Astrocyte (in vitro differentiated cells and primary cell): ENCODE measurements around the gene AP4S1. TPM values are rescaled to one million over a fixed set of nuclear protein-coding genes. Genes with fewer than 3 reads are reported as not detected.

Experiments
- DNase-seq: peaks from one replicate; pipeline ENCODE4 v3.0.0-alpha.2; 2010; ENCODE audit warnings: low read depth
- FAIRE-seq: peaks from 2 replicates; lab custom pipeline; 2011; peaks lifted over from hg19 to GRCh38; lab: Jason Lieb, UNC
- H2AFZ ChIP-seq: 2 replicates; pipeline ENCODE4 v1.6.0; 2012; ENCODE audit warnings: low read depth, low read length, inconsistent platforms
- H3K27ac ChIP-seq: 2 replicates; pipeline ENCODE4 v1.5.1; 2011; ENCODE audit warnings: low read depth, low read length, inconsistent platforms
- H3K27me3 ChIP-seq: 2 replicates; pipeline ENCODE4 v1.6.0; 2011; ENCODE audit warnings: low read length, inconsistent platforms; ENCODE audit not compliant: insufficient read depth
- H3K36me3 ChIP-seq: 2 replicates; pipeline ENCODE4 v1.5.1; 2011; ENCODE audit warnings: low read length, inconsistent platforms; ENCODE audit not compliant: insufficient read depth
- H3K4me1 ChIP-seq: 2 replicates; pipeline ENCODE4 v1.5.1; 2011; ENCODE audit warnings: low read length, inconsistent platforms; ENCODE audit not compliant: insufficient read depth
- H3K4me2 ChIP-seq: 2 replicates; pipeline ENCODE4 v1.6.0; 2012; ENCODE audit warnings: low read length, inconsistent platforms
- H3K4me3 ChIP-seq: 2 replicates; pipeline ENCODE4 v1.5.1; 2011; ENCODE audit warnings: low read depth, mild to moderate bottlenecking, low read length, inconsistent platforms; ENCODE audit not compliant: insufficient read depth
- H3K79me2 ChIP-seq: 2 replicates; pipeline ENCODE4 v1.6.0; 2012; ENCODE audit warnings: mild to moderate bottlenecking, low read length, inconsistent platforms; ENCODE audit not compliant: insufficient read depth
- H3K9ac ChIP-seq: 2 replicates; pipeline ENCODE4 v1.6.0; 2012; ENCODE audit warnings: mild to moderate bottlenecking, low read length, inconsistent platforms
- H3K9me3 ChIP-seq: 2 replicates; pipeline ENCODE4 v1.5.1; 2012; ENCODE audit warnings: low read depth, mild to moderate bottlenecking, low read length, inconsistent platforms; ENCODE audit not compliant: insufficient read depth
- H4K20me1 ChIP-seq: 2 replicates; pipeline ENCODE4 v1.6.0; 2012; ENCODE audit warnings: low read length, inconsistent platforms; ENCODE audit not compliant: insufficient read depth
- H3K27ac Mint-ChIP-seq: one replicate; pipeline ENCODE4 v1.8.0; 2021; ENCODE audit warnings: mild to moderate bottlenecking, mixed read lengths; ENCODE audit not compliant: unreplicated experiment
- H3K27me3 Mint-ChIP-seq: one replicate; pipeline ENCODE4 v1.8.0; 2021; ENCODE audit warnings: low read depth, mixed read lengths; ENCODE audit not compliant: unreplicated experiment
- H3K36me3 Mint-ChIP-seq: one replicate; pipeline ENCODE4 v1.8.0; 2021; ENCODE audit warnings: low read depth, mixed read lengths; ENCODE audit not compliant: unreplicated experiment
- H3K4me1 Mint-ChIP-seq: one replicate; pipeline ENCODE4 v1.8.0; 2021; ENCODE audit warnings: low read depth, mixed read lengths; ENCODE audit not compliant: unreplicated experiment
- H3K4me3 Mint-ChIP-seq: one replicate; pipeline ENCODE4 v1.8.0; 2021; ENCODE audit warnings: mild to moderate bottlenecking, moderate library complexity, mixed read lengths; ENCODE audit not compliant: unreplicated experiment
- H3K9me3 Mint-ChIP-seq: one replicate; pipeline ENCODE4 v1.8.0; 2021; ENCODE audit warnings: mild to moderate bottlenecking, mixed read lengths; ENCODE audit not compliant: unreplicated experiment
- CTCF ChIP-seq: IDR thresholded peaks from 2 replicates; pipeline ENCODE4 v1.5.1; 2011; ENCODE audit warnings: low read depth, mild to moderate bottlenecking, inconsistent platforms, low read length, moderate library complexity; ENCODE audit not compliant: insufficient read depth
- EZH2 ChIP-seq: IDR thresholded peaks from 2 replicates; pipeline ENCODE4 v1.6.1; 2012; ENCODE audit warnings: mild to moderate bottlenecking, low read length, inconsistent platforms; ENCODE audit not compliant: insufficient read depth
- total RNA-seq: library from RNA; stranded (reverse); gene quantifications from 2 replicates; pipeline ENCODE4 v1.2.1, GENCODE V29; 2021

Gene AP4S1
- total RNA-seq, 1 donor from 2014 or later = 5.7 TPM

GRCh38 chr14:31022386-31022785 is 3.1 kb upstream of the AP4S1 start:
- H4K20me1 ChIP-seq = peaks cover 74% of the 10 kb centered on the region
- peaks cover 15% of the 10 kb centered on the region for H3K36me3 ChIP-seq
- Mint-ChIP-seq H3K36me3 (peaks cover 16% of the 10 kb centered on the region), H3K27ac (no peak overlapping the region), H3K4me1 (peaks cover 10% of the 10 kb centered on the region), H3K9me3 (peaks cover 3% of the 10 kb centered on the region), H3K4me3 (peak overlapping the region; percentile 64), H3K27me3 (no peaks in the 10 kb centered on the region)
- H3K79me2 ChIP-seq = peaks cover 88% of the 10 kb centered on the region
- no peak overlapping the region for H3K4me3 ChIP-seq
- H3K27me3 ChIP-seq = no peaks in the 10 kb centered on the region
- no peak for FAIRE-seq
- no peak for DNase-seq
- no peak overlapping the region for H2AFZ ChIP-seq
- H3K4me2 ChIP-seq = no peak overlapping the region
- TF ChIP-seq EZH2 = no peak
- no peak for TF ChIP-seq CTCF
- no peak overlapping the region for H3K27ac ChIP-seq
- H3K4me1 ChIP-seq = peaks cover 10% of the 10 kb centered on the region
- no peak overlapping the region for H3K9ac ChIP-seq
- no peaks in the 10 kb centered on the region for H3K9me3 ChIP-seq

DNA sequence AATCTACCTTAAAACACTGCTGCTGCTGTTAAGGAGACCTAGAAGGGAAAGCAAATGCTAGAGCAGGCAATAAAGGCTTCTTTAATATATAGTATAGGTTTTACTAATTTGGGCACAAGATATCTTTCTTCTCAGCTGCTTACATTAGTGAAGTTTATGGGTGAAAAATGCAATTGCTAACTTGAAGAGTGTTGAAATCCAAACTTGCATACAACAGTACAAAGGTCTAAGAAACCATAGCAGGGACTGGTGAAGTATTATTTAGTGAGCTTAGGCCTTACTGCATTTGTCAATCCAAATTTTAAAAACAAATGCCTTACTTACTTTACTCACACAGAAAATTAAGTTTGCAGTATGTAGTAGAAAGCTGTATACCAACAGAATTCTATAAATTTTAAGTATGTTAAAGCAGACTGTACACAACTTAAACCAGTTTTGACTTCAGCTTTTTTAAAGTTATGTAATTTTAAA is 1.4 kb upstream of the AP4S1 start:
- Mint-ChIP-seq H3K4me3 (peak overlapping the region; percentile 96), H3K36me3 (peaks cover 13% of the 10 kb centered on the region)

More for the DNA sequence above, 1.4 kb upstream of the AP4S1 start:
- Histone ChIP-seq H3K79me2 (peaks cover 71% of the 10 kb centered on the region), H3K27me3 (no peaks in the 10 kb centered on the region), H3K9me3 (no peaks in the 10 kb centered on the region), H2AFZ (no peak overlapping the region), H3K4me1 (peaks cover 10% of the 10 kb centered on the region), H3K9ac (peak overlapping the region; percentile 92), H3K4me2 (peak overlapping the region; percentile 93), H3K27ac (no peak overlapping the region), H3K36me3 (peaks cover 15% of the 10 kb centered on the region), H4K20me1 (peaks cover 59% of the 10 kb centered on the region), H3K4me3 (peak overlapping the region; percentile 96)
- H3K27me3 Mint-ChIP-seq = no peaks in the 10 kb centered on the region
- DNase-seq (no peak), FAIRE-seq (no peak)
- H3K4me1 Mint-ChIP-seq = peaks cover 6% of the 10 kb centered on the region
- H3K27ac Mint-ChIP-seq = no peak overlapping the region
- H3K9me3 Mint-ChIP-seq = peaks cover 3% of the 10 kb centered on the region
- TF ChIP-seq EZH2 = no peak
- no peak for TF ChIP-seq CTCF
